Upper lobe of left lung (tissue), 4 donors: ENCODE results near the gene MGMT.

Source experiments
- EP300 ChIP-seq, 4 donors: sonication (generic); formaldehyde crosslinking; IDR thresholded peaks; one replicate each; pipeline ENCODE4 v1.5.1; 2017; ENCODE audit warnings: antibody characterized with exemption in 4 of 4, control low read depth in 2 of 4
- POLR2A ChIP-seq, 4 donors: fragments of 450-650 bp; IDR thresholded peaks; one replicate each; pipeline ENCODE4 v1.5.1; 2016 to 2017; ENCODE audit warnings: antibody characterized with exemption in 4 of 4, mild to moderate bottlenecking in 2 of 4
- POLR2AphosphoS5 ChIP-seq, 2 donors: sonication (generic); formaldehyde crosslinking; IDR thresholded peaks; one replicate each; pipeline ENCODE4 v1.5.1; 2017; ENCODE audit warnings: antibody characterized with exemption in 2 of 2
- TF ChIP-seq, protein P1 (sequence below), 6 experiments: fragments of 450-650 bp in 4 of 6; fragments of 200-600 bp in 2 of 6; sonication (generic) in 2 of 6; IDR thresholded peaks; one replicate each; pipeline ENCODE4 v1.5.1; 2016 to 2019; ENCODE audit warnings: antibody characterized with exemption in 6 of 6

DNA sequence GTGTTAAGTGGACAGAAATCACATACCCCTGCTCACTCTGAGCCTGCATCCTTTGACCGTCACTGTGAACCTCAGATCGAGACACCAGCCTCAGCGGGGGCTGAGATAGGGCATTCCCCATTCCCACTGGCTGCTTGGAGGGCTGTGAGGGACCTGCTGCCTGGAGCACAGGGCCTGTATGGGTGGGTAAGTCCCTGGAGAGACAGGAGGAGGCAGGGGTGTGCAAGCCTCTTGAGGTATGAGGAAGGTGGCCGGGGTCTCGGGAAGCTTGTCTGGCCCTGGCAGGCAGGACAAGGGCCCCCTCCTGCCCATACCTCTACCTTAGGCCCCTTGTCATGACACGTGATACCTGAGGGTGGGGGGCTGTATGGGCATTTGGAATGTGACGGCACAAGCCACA lies 187.4 kb downstream of the MGMT start:
- TF ChIP-seq POLR2A (IDR thresholded peaks at IDR 0.05) (no peak), POLR2AphosphoS5 (IDR thresholded peaks at IDR 0.05) (no peak), EP300 (IDR thresholded peaks at IDR 0.05) (no peak)
- TF ChIP-seq, protein P1, sequence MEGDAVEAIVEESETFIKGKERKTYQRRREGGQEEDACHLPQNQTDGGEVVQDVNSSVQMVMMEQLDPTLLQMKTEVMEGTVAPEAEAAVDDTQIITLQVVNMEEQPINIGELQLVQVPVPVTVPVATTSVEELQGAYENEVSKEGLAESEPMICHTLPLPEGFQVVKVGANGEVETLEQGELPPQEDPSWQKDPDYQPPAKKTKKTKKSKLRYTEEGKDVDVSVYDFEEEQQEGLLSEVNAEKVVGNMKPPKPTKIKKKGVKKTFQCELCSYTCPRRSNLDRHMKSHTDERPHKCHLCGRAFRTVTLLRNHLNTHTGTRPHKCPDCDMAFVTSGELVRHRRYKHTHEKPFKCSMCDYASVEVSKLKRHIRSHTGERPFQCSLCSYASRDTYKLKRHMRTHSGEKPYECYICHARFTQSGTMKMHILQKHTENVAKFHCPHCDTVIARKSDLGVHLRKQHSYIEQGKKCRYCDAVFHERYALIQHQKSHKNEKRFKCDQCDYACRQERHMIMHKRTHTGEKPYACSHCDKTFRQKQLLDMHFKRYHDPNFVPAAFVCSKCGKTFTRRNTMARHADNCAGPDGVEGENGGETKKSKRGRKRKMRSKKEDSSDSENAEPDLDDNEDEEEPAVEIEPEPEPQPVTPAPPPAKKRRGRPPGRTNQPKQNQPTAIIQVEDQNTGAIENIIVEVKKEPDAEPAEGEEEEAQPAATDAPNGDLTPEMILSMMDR (IDR thresholded peaks at IDR 0.05), result no peak
